BJ (cell line): ENCODE measurements around the gene MCOLN1. TPM values are rescaled to one million over a fixed set of nuclear protein-coding genes. Genes with fewer than 3 reads are reported as not detected.

Experiments used
- CTCF ChIA-PET: fragments of 350-600 bp; formaldehyde crosslinking; extraction: SDS; loops from one replicate; lab custom pipeline; 2021; ENCODE audit warnings: antibody characterized with exemption, inconsistent platforms; lab: Yijun Ruan, JAX
- POLR2A ChIA-PET: fragments of 300-600 bp; sonication (Branson Sonifier 250); formaldehyde crosslinking; extraction: SDS; loops from one replicate; lab custom pipeline; 2021; ENCODE audit warnings: antibody characterized with exemption; lab: Charles Lee
- DNase-seq: peaks from one replicate; pipeline ENCODE4 v3.0.0-alpha.2; 2011; ENCODE audit warnings: low read depth
- H3K27me3 ChIP-seq: 2 replicates; pipeline ENCODE4 v1.6.0; 2011; ENCODE audit warnings: low read length; ENCODE audit not compliant: control insufficient read depth, insufficient read depth
- H3K36me3 ChIP-seq: 2 replicates; pipeline ENCODE4 v1.5.1; 2011; ENCODE audit warnings: low read length; ENCODE audit not compliant: control insufficient read depth, insufficient read depth
- H3K4me3 ChIP-seq: 2 replicates; pipeline ENCODE4 v1.5.1; 2011; ENCODE audit warnings: low read depth, mild to moderate bottlenecking, control low read depth, low read length
- polyA plus RNA-seq: library from polyadenylated mRNA; depleted of rRNA; stranded (reverse); fragments of >200 nt; gene quantifications from 2 replicates; pipeline ENCODE4 v1.2.3, GENCODE V29; 2011
- TF ChIP-seq, protein P1 (sequence below): IDR thresholded peaks from 2 replicates; pipeline ENCODE4 v1.5.1; 2011; ENCODE audit warnings: low read depth, mild to moderate bottlenecking, control low read depth, inconsistent platforms, low read length, moderate library complexity; ENCODE audit not compliant: insufficient read depth

MCOLN1 gene
- polyA plus RNA-seq, 1 experiment: 50.6 TPM

GRCh38 chr19:7520131-7521051, 2.0 kb upstream of the MCOLN1 start:
- no peaks in the 10 kb centered on the region for H3K27me3 ChIP-seq
- CTCF ChIA-PET: interaction anchor here (1.5 to 3.0 kb wide), 2 partner anchors 8 to 15 kb away, joined by 3 to 12 read pairs; partner anchors contain the start of gene PNPLA6

DNA sequence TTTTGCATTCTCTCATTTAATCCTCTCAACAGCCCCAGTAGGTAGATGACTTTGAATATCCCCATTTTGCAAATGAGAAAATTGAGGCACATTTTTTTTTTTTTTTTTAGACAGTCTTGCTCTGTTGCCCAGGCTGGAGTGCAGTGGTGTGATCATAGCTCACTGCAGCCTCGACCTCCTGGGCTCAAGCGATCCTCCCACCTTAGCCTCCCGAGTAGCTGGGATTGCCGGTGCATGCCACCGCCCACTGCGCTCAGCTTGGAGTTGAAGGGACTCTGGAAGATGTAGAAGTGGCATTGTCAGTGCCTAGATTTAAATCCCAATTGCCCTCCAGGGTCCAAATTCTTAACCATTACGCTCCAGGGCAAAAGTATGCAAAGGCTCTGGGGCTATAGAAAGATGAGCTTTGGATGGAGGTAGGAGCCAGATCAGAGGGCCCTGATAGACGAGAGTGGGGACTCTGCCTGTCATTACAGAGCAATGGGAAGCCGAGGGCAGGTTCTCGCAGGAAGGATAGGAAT, 813 bp upstream of the MCOLN1 start:
- POLR2A ChIA-PET: interaction anchor here (0.6 kb wide), 1 partner anchor 422 kb away, joined by 3 read pairs; no protein-coding TSS in a partner anchor

More at GRCh38 chr19:7520131-7521051, 2.0 kb upstream of the MCOLN1 start:
- Histone ChIP-seq H3K36me3 (peaks cover 9% of the 10 kb centered on the region), H3K4me3 (no peak overlapping the region)
- POLR2A ChIA-PET: no interaction called here
- TF ChIP-seq, protein P1, sequence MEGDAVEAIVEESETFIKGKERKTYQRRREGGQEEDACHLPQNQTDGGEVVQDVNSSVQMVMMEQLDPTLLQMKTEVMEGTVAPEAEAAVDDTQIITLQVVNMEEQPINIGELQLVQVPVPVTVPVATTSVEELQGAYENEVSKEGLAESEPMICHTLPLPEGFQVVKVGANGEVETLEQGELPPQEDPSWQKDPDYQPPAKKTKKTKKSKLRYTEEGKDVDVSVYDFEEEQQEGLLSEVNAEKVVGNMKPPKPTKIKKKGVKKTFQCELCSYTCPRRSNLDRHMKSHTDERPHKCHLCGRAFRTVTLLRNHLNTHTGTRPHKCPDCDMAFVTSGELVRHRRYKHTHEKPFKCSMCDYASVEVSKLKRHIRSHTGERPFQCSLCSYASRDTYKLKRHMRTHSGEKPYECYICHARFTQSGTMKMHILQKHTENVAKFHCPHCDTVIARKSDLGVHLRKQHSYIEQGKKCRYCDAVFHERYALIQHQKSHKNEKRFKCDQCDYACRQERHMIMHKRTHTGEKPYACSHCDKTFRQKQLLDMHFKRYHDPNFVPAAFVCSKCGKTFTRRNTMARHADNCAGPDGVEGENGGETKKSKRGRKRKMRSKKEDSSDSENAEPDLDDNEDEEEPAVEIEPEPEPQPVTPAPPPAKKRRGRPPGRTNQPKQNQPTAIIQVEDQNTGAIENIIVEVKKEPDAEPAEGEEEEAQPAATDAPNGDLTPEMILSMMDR: no peak
- DNase-seq: no peak

DNA sequence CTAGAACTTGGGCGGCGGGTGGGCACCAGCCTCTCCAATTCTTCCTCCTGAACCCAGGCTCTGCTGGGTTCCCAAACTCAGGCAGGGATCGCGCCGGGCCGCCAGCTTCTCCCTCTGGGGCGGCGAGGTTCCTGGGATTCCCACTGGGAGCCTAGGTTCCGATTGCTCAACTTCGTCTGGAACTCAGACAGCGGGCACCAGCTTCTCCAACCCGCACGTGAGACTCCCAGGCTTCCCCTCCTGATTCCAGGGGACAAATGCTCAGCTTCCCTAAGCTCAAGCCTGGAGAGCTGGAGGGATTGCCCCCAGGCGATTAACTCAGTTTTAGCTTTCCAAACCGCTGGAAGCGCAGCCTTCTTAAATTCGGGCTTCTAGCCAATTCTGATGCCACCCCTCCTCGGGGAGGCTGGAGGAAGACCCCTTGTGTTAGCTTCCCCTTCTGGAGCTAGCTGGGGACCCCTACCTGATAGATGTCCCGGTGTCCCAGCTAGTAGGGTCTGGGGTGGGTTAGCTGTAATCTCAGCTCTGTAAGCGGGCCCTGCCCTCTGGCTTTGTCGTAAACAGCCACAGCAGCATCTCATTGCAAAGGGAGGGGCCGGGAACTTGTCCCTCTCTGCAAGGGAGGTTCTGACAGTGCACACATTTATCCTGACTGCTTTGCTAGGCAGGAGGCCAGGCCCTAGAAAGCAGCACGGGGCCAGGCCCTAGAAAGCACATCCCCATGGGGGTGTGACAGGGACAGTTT, 671 bp downstream of the MCOLN1 start:
- ChIA-PET POLR2A (interaction anchor here (0.6 kb wide), 1 partner anchor 38 kb away, joined by 3 read pairs; no protein-coding TSS in a partner anchor), CTCF (interaction anchor here (0.6 to 3.0 kb wide), 4 partner anchors 10 to 169 kb away, joined by 3 to 12 read pairs (median 6); partner anchors contain the start of gene PNPLA6)
- H3K4me3 ChIP-seq: peak overlapping the region; percentile 70
- TF ChIP-seq, protein P1: no peak
- DNase-seq: no peak
- peaks cover 11% of the 10 kb centered on the region for H3K36me3 ChIP-seq
- no peaks in the 10 kb centered on the region for H3K27me3 ChIP-seq

More for the DNA sequence above, 813 bp upstream of the MCOLN1 start:
- TF ChIP-seq, protein P1: no peak
- H3K27me3 ChIP-seq: no peaks in the 10 kb centered on the region
- DNase-seq: no peak
- H3K36me3 ChIP-seq: peaks cover 11% of the 10 kb centered on the region
- CTCF ChIA-PET: interaction anchor here (0.6 to 3.0 kb wide), 4 partner anchors 13 to 167 kb away, joined by 3 to 12 read pairs (median 6); partner anchors contain the start of gene PNPLA6
- peak overlapping the region; percentile 70; the same call in 1 of the 2 replicates for H3K4me3 ChIP-seq

- CTCF ChIA-PET: no interaction called here
- H3K36me3 ChIP-seq: peaks cover 13% of the 10 kb centered on the region
- no peak for DNase-seq
Measured at GRCh38 chr19:7524523-7524922, 2.1 kb downstream of the MCOLN1 start.

More at GRCh38 chr19:7524523-7524922, 2.1 kb downstream of the MCOLN1 start:
- H3K27me3 ChIP-seq: no peaks in the 10 kb centered on the region
- POLR2A ChIA-PET: no interaction called here
- H3K4me3 ChIP-seq: no peak overlapping the region
- TF ChIP-seq, protein P1: no peak
